CD8-positive, alpha-beta memory T cell (primary cell): ENCODE measurements around the gene DCLK2. TPM values are rescaled to one million over a fixed set of nuclear protein-coding genes. Genes with fewer than 3 reads are reported as not detected.

Source experiments
- CTCF ChIA-PET: fragments of 350-600 bp; sonication (Branson Sonifier 250); formaldehyde crosslinking; loops from one replicate; lab custom pipeline; 2021; ENCODE audit warnings: antibody characterized with exemption; lab: Charles Lee
- POLR2A ChIA-PET: fragments of 350-600 bp; sonication (Branson Sonifier 250); formaldehyde crosslinking; loops from one replicate; lab custom pipeline; 2021; ENCODE audit warnings: antibody characterized with exemption; lab: Charles Lee
- DNase-seq, 5 donors: peaks; one replicate each; pipeline versions ENCODE4 v3.0.0 to v3.0.0-alpha.2; 2020 to 2022; ENCODE audit warnings: mixed read lengths in 1 of 5
- H3K27ac ChIP-seq: one replicate; pipeline ENCODE4 v1.7.0; 2013; ENCODE audit warnings: low read depth, mild to moderate bottlenecking, low read length, moderate library complexity
- H3K27me3 ChIP-seq: 2 replicates; pipeline ENCODE4 v1.7.0; 2013; ENCODE audit warnings: low read length, mild to moderate bottlenecking; ENCODE audit not compliant: insufficient read depth, poor library complexity, severe bottlenecking
- H3K36me3 ChIP-seq: 2 replicates; pipeline ENCODE4 v1.7.0; 2013; ENCODE audit warnings: mild to moderate bottlenecking, low read length, moderate library complexity; ENCODE audit not compliant: insufficient read depth
- H3K4me1 ChIP-seq: 2 replicates; pipeline ENCODE4 v1.7.0; 2013; ENCODE audit warnings: mild to moderate bottlenecking, low read length, moderate library complexity; ENCODE audit not compliant: insufficient read depth
- H3K4me3 ChIP-seq: 2 replicates; pipeline ENCODE4 v1.7.0; 2013; ENCODE audit warnings: mild to moderate bottlenecking, low read length
- H3K9me3 ChIP-seq: 2 replicates; pipeline ENCODE4 v1.7.0; 2013; ENCODE audit warnings: mild to moderate bottlenecking, low read length
- H3K27ac Mint-ChIP-seq, 8 donors: one replicate each; pipeline ENCODE4 v1.8.0; 2020 to 2021; ENCODE audit warnings: mixed read lengths in 8 of 8, mild to moderate bottlenecking in 6 of 8, inconsistent platforms in 3 of 8, moderate library complexity in 3 of 8
- H3K27me3 Mint-ChIP-seq, 2 donors: one replicate each; pipeline ENCODE4 v1.8.0; 2020 to 2021; ENCODE audit warnings: mixed read lengths in 2 of 2, mild to moderate bottlenecking in 1 of 2, moderate library complexity in 1 of 2
- H3K36me3 Mint-ChIP-seq, 3 donors: one replicate each; pipeline ENCODE4 v1.8.0; 2020 to 2021; ENCODE audit warnings: mixed read lengths in 3 of 3, inconsistent platforms in 1 of 3, mild to moderate bottlenecking in 1 of 3
- H3K4me1 Mint-ChIP-seq, 3 donors: one replicate each; pipeline ENCODE4 v1.8.0; 2020 to 2021; ENCODE audit warnings: mixed read lengths in 3 of 3, inconsistent platforms in 1 of 3, mild to moderate bottlenecking in 1 of 3
- H3K4me3 Mint-ChIP-seq, 7 donors: one replicate each; pipeline ENCODE4 v1.8.0; 2020 to 2021; ENCODE audit warnings: mixed read lengths in 7 of 7, mild to moderate bottlenecking in 6 of 7, moderate library complexity in 4 of 7, inconsistent platforms in 2 of 7
- H3K9me3 Mint-ChIP-seq, 5 donors: one replicate each; pipeline ENCODE4 v1.8.0; 2020 to 2022; ENCODE audit warnings: mixed read lengths in 5 of 5, mild to moderate bottlenecking in 3 of 5, moderate library complexity in 2 of 5, inconsistent platforms in 1 of 5
- polyA plus RNA-seq: library from polyadenylated mRNA; unstranded; fragments of 300-500 nt; fragmentation: Illumina TruSeq; gene quantifications from one replicate; pipeline ENCODE4 v1.2.3, GENCODE V29; 2021
- total RNA-seq, 2 experiments: library from RNA; stranded (reverse); gene quantifications; one replicate each; pipeline ENCODE4 v1.2.3, GENCODE V29; 2021

DCLK2 gene
- total and polyA plus RNA-seq, 3 experiments from 2014 or later = not detected

GRCh38 chr4:150243932-150244331, 165.7 kb downstream of the DCLK2 start:
- Mint-ChIP-seq H3K36me3 (no peaks in the 10 kb centered on the region), H3K27me3 (peaks cover 6 to 11% of the 10 kb centered on the region in 2 donors), H3K27ac (no peak overlapping the region), H3K4me3 (no peak overlapping the region), H3K9me3 (no peaks in the 10 kb centered on the region), H3K4me1 (no peaks in the 10 kb centered on the region)
- no peaks in the 10 kb centered on the region for H3K27me3 ChIP-seq
- H3K36me3 ChIP-seq = no peaks in the 10 kb centered on the region
- DNase-seq = no peak
- no peaks in the 10 kb centered on the region for H3K4me1 ChIP-seq
- POLR2A ChIA-PET = no interaction called here
- H3K9me3 ChIP-seq = no peaks in the 10 kb centered on the region
- CTCF ChIA-PET = no interaction called here
- H3K27ac ChIP-seq = no peak overlapping the region
- H3K4me3 ChIP-seq = no peak overlapping the region

DNA sequence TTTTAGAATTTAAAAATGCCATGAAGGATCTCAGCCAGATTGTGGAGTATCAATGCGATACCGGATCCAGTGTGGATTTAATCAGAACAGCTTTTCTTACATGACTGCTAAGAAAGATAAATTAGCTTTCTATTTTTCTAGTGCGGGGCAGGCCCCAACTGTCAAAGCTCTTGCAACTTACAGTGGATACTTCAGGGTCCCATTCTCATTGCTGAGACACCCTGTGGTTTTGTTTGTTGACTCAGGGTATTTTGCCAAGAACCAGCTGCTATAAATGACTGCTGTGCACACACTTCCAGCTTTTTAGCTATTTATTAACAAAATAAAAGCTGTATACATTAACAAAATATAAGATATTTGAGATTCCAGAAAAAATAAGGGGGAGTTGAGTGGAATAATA, 166.4 kb downstream of the DCLK2 start:
- Histone ChIP-seq H3K9me3 (no peaks in the 10 kb centered on the region), H3K4me1 (no peaks in the 10 kb centered on the region), H3K27ac (no peak overlapping the region), H3K27me3 (no peaks in the 10 kb centered on the region), H3K36me3 (no peaks in the 10 kb centered on the region), H3K4me3 (no peak overlapping the region)
- ChIA-PET POLR2A (no interaction called here), CTCF (no interaction called here)
- no peak for DNase-seq
- H3K27me3 Mint-ChIP-seq = peaks cover 4 to 5% of the 10 kb centered on the region in 2 donors
- H3K9me3 Mint-ChIP-seq = no peaks in the 10 kb centered on the region
- no peak overlapping the region for H3K27ac Mint-ChIP-seq
- no peak overlapping the region for H3K4me3 Mint-ChIP-seq
- no peaks in the 10 kb centered on the region for H3K4me1 Mint-ChIP-seq
- H3K36me3 Mint-ChIP-seq = no peaks in the 10 kb centered on the region

DNA sequence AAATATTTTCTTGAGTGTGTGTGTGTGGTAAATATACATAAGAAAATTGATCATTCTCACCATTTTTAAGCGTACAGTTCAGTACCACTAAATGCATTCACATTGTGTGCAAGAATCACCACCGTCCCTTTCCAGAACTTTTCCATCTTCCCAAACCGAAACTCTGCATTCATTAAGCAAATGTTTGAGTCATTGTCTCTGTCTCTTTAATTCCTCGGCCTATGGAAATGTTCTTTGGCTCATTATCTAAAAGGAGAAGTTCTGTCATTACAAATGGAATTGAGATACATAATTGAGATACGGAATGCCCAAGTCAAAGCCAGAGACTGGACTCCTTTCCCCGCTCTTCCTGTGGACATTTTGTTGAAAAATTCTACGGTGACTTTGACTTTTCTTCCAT, 168.9 kb downstream of the DCLK2 start:
- Mint-ChIP-seq H3K9me3 (no peaks in the 10 kb centered on the region), H3K4me3 (no peak overlapping the region), H3K27me3 (no peaks in the 10 kb centered on the region), H3K36me3 (no peaks in the 10 kb centered on the region), H3K4me1 (no peaks in the 10 kb centered on the region), H3K27ac (no peak overlapping the region)
- ChIA-PET POLR2A (no interaction called here), CTCF (no interaction called here)
- no peaks in the 10 kb centered on the region for H3K27me3 ChIP-seq
- H3K4me3 ChIP-seq = no peak overlapping the region
- DNase-seq = no peak
- H3K4me1 ChIP-seq = no peaks in the 10 kb centered on the region
- no peaks in the 10 kb centered on the region for H3K36me3 ChIP-seq
- no peak overlapping the region for H3K27ac ChIP-seq
- no peaks in the 10 kb centered on the region for H3K9me3 ChIP-seq

- no peaks in the 10 kb centered on the region for H3K4me1 Mint-ChIP-seq
- Histone ChIP-seq H3K27me3 (no peaks in the 10 kb centered on the region), H3K4me3 (no peak overlapping the region), H3K9me3 (no peaks in the 10 kb centered on the region), H3K27ac (no peak overlapping the region), H3K36me3 (no peaks in the 10 kb centered on the region), H3K4me1 (no peaks in the 10 kb centered on the region)
- no peak overlapping the region for H3K27ac Mint-ChIP-seq
- no peaks in the 10 kb centered on the region for H3K36me3 Mint-ChIP-seq
- POLR2A ChIA-PET = no interaction called here
- DNase-seq = no peak
- no peaks in the 10 kb centered on the region for H3K9me3 Mint-ChIP-seq
- CTCF ChIA-PET = no interaction called here
- no peak overlapping the region for H3K4me3 Mint-ChIP-seq
- no peaks in the 10 kb centered on the region for H3K27me3 Mint-ChIP-seq
These were observed 169.9 kb downstream of the DCLK2 start for GRCh38 chr4:150248181-150248580.

GRCh38 chr4:150250293-150250997, 172.2 kb downstream of the DCLK2 start:
- Histone ChIP-seq H3K27ac (no peak overlapping the region), H3K4me3 (no peak overlapping the region), H3K27me3 (no peaks in the 10 kb centered on the region), H3K4me1 (no peaks in the 10 kb centered on the region), H3K9me3 (no peaks in the 10 kb centered on the region), H3K36me3 (no peaks in the 10 kb centered on the region)
- peaks cover 0 to 1% of the 10 kb centered on the region in 2 donors for H3K27me3 Mint-ChIP-seq
- no peak overlapping the region for H3K4me3 Mint-ChIP-seq
- H3K9me3 Mint-ChIP-seq = no peaks in the 10 kb centered on the region
- H3K27ac Mint-ChIP-seq = peak overlapping the region in 2 of 8 donors; percentile 17 to 41
- ChIA-PET CTCF (no interaction called here), POLR2A (no interaction called here)
- no peaks in the 10 kb centered on the region for H3K36me3 Mint-ChIP-seq
- no peaks in the 10 kb centered on the region for H3K4me1 Mint-ChIP-seq
- DNase-seq = no peak

GRCh38 chr4:150250998-150251651, 172.9 kb downstream of the DCLK2 start:
- Mint-ChIP-seq H3K27ac (no peak overlapping the region), H3K4me3 (no peak overlapping the region), H3K9me3 (no peaks in the 10 kb centered on the region), H3K27me3 (peaks cover 0 to 1% of the 10 kb centered on the region in 2 donors), H3K36me3 (no peaks in the 10 kb centered on the region), H3K4me1 (no peaks in the 10 kb centered on the region)
- H3K36me3 ChIP-seq = no peaks in the 10 kb centered on the region
- DNase-seq = no peak
- H3K27ac ChIP-seq = no peak overlapping the region
- H3K27me3 ChIP-seq = no peaks in the 10 kb centered on the region
- H3K4me1 ChIP-seq = no peaks in the 10 kb centered on the region
- no peak overlapping the region for H3K4me3 ChIP-seq
- ChIA-PET CTCF (no interaction called here), POLR2A (no interaction called here)
- no peaks in the 10 kb centered on the region for H3K9me3 ChIP-seq

DNA sequence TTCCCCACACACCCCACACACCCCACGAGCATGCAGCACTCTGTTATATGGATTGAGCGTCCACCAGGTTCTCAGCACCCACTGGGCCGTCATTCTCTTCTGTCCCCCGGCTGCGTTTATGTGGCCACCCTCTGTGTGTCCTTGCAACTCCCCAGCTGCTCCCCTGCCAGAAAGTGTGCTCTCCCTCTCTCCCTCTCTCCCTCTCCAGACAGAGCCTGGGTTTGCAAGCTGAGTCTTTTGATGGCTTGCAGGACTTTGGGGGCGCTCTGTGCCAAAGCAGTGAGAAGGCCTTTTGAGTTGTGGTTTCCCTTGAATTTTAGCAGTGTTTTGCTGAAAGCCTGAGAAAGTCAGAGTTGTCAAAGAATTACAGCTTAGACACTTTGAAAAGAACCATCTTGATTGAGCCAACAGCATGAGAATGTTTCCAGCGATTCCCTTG, 173.5 kb downstream of the DCLK2 start:
- H3K4me3 Mint-ChIP-seq = no peak overlapping the region
- H3K27ac Mint-ChIP-seq = peak overlapping the region in 1 of 8 donors; percentile 48
- POLR2A ChIA-PET = no interaction called here
- no peaks in the 10 kb centered on the region for H3K9me3 Mint-ChIP-seq
- no peaks in the 10 kb centered on the region for H3K4me1 Mint-ChIP-seq
- Histone ChIP-seq H3K4me1 (no peaks in the 10 kb centered on the region), H3K36me3 (no peaks in the 10 kb centered on the region), H3K27ac (no peak overlapping the region), H3K4me3 (no peak overlapping the region), H3K27me3 (no peaks in the 10 kb centered on the region), H3K9me3 (no peaks in the 10 kb centered on the region)
- no peaks in the 10 kb centered on the region for H3K36me3 Mint-ChIP-seq
- H3K27me3 Mint-ChIP-seq = peaks cover 0 to 1% of the 10 kb centered on the region in 2 donors
- DNase-seq = no peak
- CTCF ChIA-PET = no interaction called here

DNA sequence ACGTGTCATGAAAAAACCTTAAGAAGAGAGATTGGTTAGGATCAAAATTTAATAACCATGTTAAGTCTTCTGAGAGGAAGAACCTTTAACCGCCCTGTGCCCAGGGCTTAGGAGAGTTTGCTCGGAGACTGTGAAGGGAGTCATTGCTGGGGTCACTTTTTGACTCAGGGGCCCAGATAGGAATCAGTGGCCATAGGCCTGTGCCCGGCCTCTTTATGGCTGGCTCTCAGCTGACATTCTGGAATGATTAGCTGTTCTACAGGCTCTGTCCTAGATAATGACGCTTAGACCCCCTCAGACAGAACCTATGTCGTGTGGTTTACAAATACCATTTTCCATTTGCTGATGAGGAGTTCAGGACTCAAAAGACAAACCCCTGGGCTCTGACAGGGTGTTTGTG, 174.1 kb downstream of the DCLK2 start:
- no peaks in the 10 kb centered on the region for H3K9me3 ChIP-seq
- POLR2A ChIA-PET = no interaction called here
- H3K4me3 Mint-ChIP-seq = no peak overlapping the region
- H3K27ac Mint-ChIP-seq = peak overlapping the region in 1 of 8 donors; percentile 17
- H3K36me3 ChIP-seq = no peaks in the 10 kb centered on the region
- no peak overlapping the region for H3K27ac ChIP-seq
- no peaks in the 10 kb centered on the region for H3K4me1 ChIP-seq
- no peaks in the 10 kb centered on the region for H3K27me3 ChIP-seq
- no peak for DNase-seq
- CTCF ChIA-PET = no interaction called here
- H3K36me3 Mint-ChIP-seq = no peaks in the 10 kb centered on the region
- no peaks in the 10 kb centered on the region for H3K9me3 Mint-ChIP-seq
- H3K4me1 Mint-ChIP-seq = no peaks in the 10 kb centered on the region
- H3K27me3 Mint-ChIP-seq = peaks cover 0 to 1% of the 10 kb centered on the region in 2 donors
- H3K4me3 ChIP-seq = no peak overlapping the region
